ENCODE data around the gene GPR55. TPM values are rescaled to one million over a fixed set of nuclear protein-coding genes. Genes with fewer than 3 reads are reported as not detected.

Gene GPR55
- total RNA-seq, 1 experiment from 2014 or later: not detected

- no peaks in the 10 kb centered on the region for H3K9me3 Mint-ChIP-seq
- no CpG with 5 or more reads among the region's 12 CpGs for WGBS (ENCODE audit: extremely low coverage, insufficient read length, low lambda C conversion rate)
Measured at GRCh38 chr2:230928701-230929380, 3.8 kb upstream of the GPR55 start.

More at GRCh38 chr2:230928701-230929380, 3.8 kb upstream of the GPR55 start:
- Histone ChIP-seq H2BK15ac (ENCODE audit: low read depth, low read length) (no peak overlapping the region), H4K91ac (ENCODE audit: insufficient read length, low read depth, low read length) (no peak overlapping the region), H3T11ph (ENCODE audit: low read length) (no peak overlapping the region), H4K8ac (replicated peaks; ENCODE audit: insufficient read length, low read depth, low read length) (no peak overlapping the region), H2AK5ac (ENCODE audit: insufficient read length, low read length) (no peak overlapping the region), H3K4me1 (ENCODE audit: insufficient read depth, low read length) (peaks cover 2% of the 10 kb centered on the region; the same call in 1 of the 2 replicates), H2BK12ac (ENCODE audit: insufficient read length, low read depth, low read length) (no peak overlapping the region), H3K23me2 (ENCODE audit: insufficient read length, low read depth, low read length, poor library complexity, severe bottlenecking) (no peaks in the 10 kb centered on the region), H3K9me3 (ENCODE audit: control insufficient read depth, low read depth, low read length) (no peaks in the 10 kb centered on the region), H3K27me3 (ENCODE audit: insufficient read depth, low read length) (no peaks in the 10 kb centered on the region), H4K5ac (ENCODE audit: insufficient read length, low read depth, low read length) (no peak overlapping the region), H3K23ac (ENCODE audit: insufficient read length, low read depth, low read length) (no peak overlapping the region), H3K9ac (ENCODE audit: extremely low read depth, insufficient read length, low read length) (no peak overlapping the region), H3K4me2 (ENCODE audit: insufficient read depth, insufficient read length, low read length) (no peak overlapping the region), H3K79me2 (ENCODE audit: insufficient read depth, low read length) (no peaks in the 10 kb centered on the region), H3K56ac (ENCODE audit: insufficient read length, low read depth, low read length) (no peak overlapping the region), H3K27ac (ENCODE audit: insufficient read length, low read depth, low read length) (no peak overlapping the region), H3K79me1 (ENCODE audit: insufficient read depth, low read depth, low read length, poor library complexity, severe bottlenecking) (no peaks in the 10 kb centered on the region), H2BK20ac (ENCODE audit: low read depth, low read length, poor library complexity, severe bottlenecking) (no peak overlapping the region), H4K20me1 (ENCODE audit: control insufficient read depth, insufficient read depth, insufficient read length) (no peaks in the 10 kb centered on the region), H3K14ac (ENCODE audit: insufficient read depth, low read length) (no peak overlapping the region), H2AFZ (ENCODE audit: low read length) (no peak overlapping the region), H2BK5ac (ENCODE audit: insufficient read length, low read length) (no peak overlapping the region), H3K4ac (ENCODE audit: low read depth, low read length) (no peak overlapping the region), H2BK120ac (ENCODE audit: low read depth, low read length, poor library complexity, severe bottlenecking) (no peak overlapping the region), H3K18ac (ENCODE audit: insufficient read length, low read depth, low read length) (no peak overlapping the region)
- Mint-ChIP-seq H3K4me1 (peaks cover 0 to 10% of the 10 kb centered on the region in 2 experiments), H3K4me3 (no peak overlapping the region), H3K27ac (no peak overlapping the region), H3K27me3 (ENCODE audit: low read depth) (peaks cover 1% of the 10 kb centered on the region; the same call in 1 of the 2 replicates), H3K36me3 (ENCODE audit: insufficient read depth in 1 of 3, low read depth in 3 of 3) (no peaks in the 10 kb centered on the region; a peak in 1 of 7 replicates)
- no peak for TF ChIP-seq CTCF (conservative IDR thresholded peaks at IDR 0.05)
- peak; percentile 8 for DNase-seq
